Endothelial cell of umbilical vein (primary cell): ENCODE data around the gene NDUFS6. TPM values are rescaled to one million over a fixed set of nuclear protein-coding genes. Genes with fewer than 3 reads are reported as not detected.

Experiments
- BruUV-seq: library from RNA; stranded (reverse); fragments of 400-500 nt; replicated peaks from 2 replicates; lab custom pipeline; 2021; lab: Mats Ljungman, UMichigan
- CTCF ChIA-PET: fragments of 300-600, 350-600 bp; sonication (Branson Sonifier 250); formaldehyde crosslinking; loops from one replicate; lab custom pipeline; 2021; ENCODE audit warnings: antibody characterized with exemption, inconsistent platforms; lab: Charles Lee
- POLR2A ChIA-PET: fragments of 300-600, 350-600 bp; sonication (Branson Sonifier 250); formaldehyde crosslinking; loops from one replicate; lab custom pipeline; 2021; ENCODE audit warnings: antibody characterized with exemption, inconsistent platforms; lab: Charles Lee
- DNase-seq: peaks from one replicate; pipeline ENCODE4 v3.0.0-alpha.2; 2011; ENCODE audit warnings: low read depth, low spot score
- FAIRE-seq: peaks from 2 replicates; lab custom pipeline; 2011; peaks lifted over from hg19 to GRCh38; lab: Jason Lieb, UNC
- H2AFZ ChIP-seq: 2 replicates; pipeline ENCODE4 v1.6.0; 2012; ENCODE audit warnings: low read depth, low read length, control low read depth, inconsistent platforms
- H3K27ac ChIP-seq: 2 replicates; pipeline ENCODE4 v1.5.1; 2011; ENCODE audit warnings: low read depth, mild to moderate bottlenecking, control low read depth, low read length, moderate library complexity; ENCODE audit not compliant: insufficient read depth
- H3K27me3 ChIP-seq, 2 experiments: 2 replicates each; pipeline versions ENCODE4 v1.6.0 to v1.6.1; 2011; ENCODE audit warnings: low read length in 2 of 2, mixed read lengths in 1 of 2; ENCODE audit not compliant: control insufficient read depth in 2 of 2, insufficient read depth in 2 of 2
- H3K36me3 ChIP-seq, 2 experiments: 2 replicates in 1 of 2; 3 replicates in 1 of 2; pipeline ENCODE4 v1.5.1; 2011; ENCODE audit warnings: low read length in 2 of 2, mild to moderate bottlenecking in 1 of 2, moderate library complexity in 1 of 2; ENCODE audit not compliant: control insufficient read depth in 2 of 2, insufficient read depth in 2 of 2; ENCODE audit errors: extremely low read depth in 1 of 2
- H3K4me1 ChIP-seq: 3 replicates; pipeline ENCODE4 v1.5.1; 2011; ENCODE audit warnings: mild to moderate bottlenecking, low read length; ENCODE audit not compliant: control insufficient read depth, insufficient read depth; ENCODE audit errors: extremely low read depth
- H3K4me2 ChIP-seq: 2 replicates; pipeline ENCODE4 v1.6.1; 2011; ENCODE audit warnings: low read length, control low read depth, mixed read lengths; ENCODE audit not compliant: insufficient read depth
- H3K4me3 ChIP-seq, 3 experiments: fragments of 200-600 bp in 1 of 3; sonication (generic), shearing (Covaris generic) in 1 of 3; replicated peaks in 1 of 3; 2 replicates each; pipeline ENCODE4 v1.5.1; 2011 to 2016; ENCODE audit warnings: control low read depth in 3 of 3, low read length in 3 of 3, mild to moderate bottlenecking in 2 of 3, inconsistent platforms in 1 of 3, low read depth in 1 of 3, moderate library complexity in 1 of 3; ENCODE audit not compliant: insufficient read depth in 1 of 3
- H3K79me2 ChIP-seq: 2 replicates; pipeline ENCODE4 v1.6.0; 2012; ENCODE audit warnings: low read length, inconsistent platforms; ENCODE audit not compliant: control insufficient read depth, insufficient read depth
- H3K9ac ChIP-seq: replicated peaks from 2 replicates; pipeline ENCODE3; 2011; ENCODE audit warnings: low read length, control low read depth; ENCODE audit not compliant: insufficient read depth; ENCODE audit errors: extremely low read depth
- H3K9me1 ChIP-seq: replicated peaks from 3 replicates; pipeline ENCODE4 v1.6.0; 2011; ENCODE audit warnings: mild to moderate bottlenecking, low read length; ENCODE audit not compliant: control insufficient read depth, insufficient read depth; ENCODE audit errors: extremely low read depth
- H3K9me3 ChIP-seq: replicated peaks from 2 replicates; pipeline ENCODE4 v1.5.1; 2012; ENCODE audit warnings: low read length, inconsistent platforms; ENCODE audit not compliant: control insufficient read depth, insufficient read depth
- H4K20me1 ChIP-seq: replicated peaks from 2 replicates; pipeline ENCODE3; 2011; ENCODE audit warnings: mild to moderate bottlenecking, low read length; ENCODE audit not compliant: control insufficient read depth, insufficient read depth; ENCODE audit errors: extremely low read depth
- EZH2 ChIP-seq: IDR thresholded peaks from 2 replicates; pipeline ENCODE4 v1.6.1; 2012; ENCODE audit warnings: borderline replicate concordance, low read depth, mild to moderate bottlenecking, moderate library complexity, low read length, inconsistent platforms; ENCODE audit not compliant: severe bottlenecking
- FOS ChIP-seq: IDR thresholded peaks from 2 replicates; pipeline ENCODE4 v1.6.1; 2011; ENCODE audit warnings: mild to moderate bottlenecking, low read length, moderate library complexity, borderline replicate concordance; ENCODE audit not compliant: insufficient read depth
- GATA2 ChIP-seq: IDR thresholded peaks from 2 replicates; pipeline ENCODE4 v1.7.0; 2011; ENCODE audit warnings: low read depth, mild to moderate bottlenecking, moderate library complexity, mixed read lengths, low read length; ENCODE audit not compliant: insufficient read length, insufficient read depth
- JUN ChIP-seq: IDR thresholded peaks from 2 replicates; pipeline ENCODE4 v1.6.1; 2011; ENCODE audit warnings: borderline replicate concordance, low read depth; ENCODE audit not compliant: insufficient read length, insufficient read depth
- MAX ChIP-seq: IDR thresholded peaks from 2 replicates; pipeline ENCODE4 v1.6.1; 2011; ENCODE audit not compliant: insufficient read depth, insufficient read length
- MYC ChIP-seq: IDR thresholded peaks from one replicate; pipeline ENCODE4 v1.6.1; 2011; ENCODE audit warnings: mild to moderate bottlenecking, low read depth, low read length
- POLR2A ChIP-seq: IDR thresholded peaks from 2 replicates; pipeline ENCODE4 v1.6.1; 2012; ENCODE audit warnings: low read depth, mild to moderate bottlenecking, control low read depth, low read length
- POLR2AphosphoS5 ChIP-seq: IDR thresholded peaks from 2 replicates; pipeline ENCODE4 v1.6.1; 2012; ENCODE audit warnings: low read depth, mild to moderate bottlenecking, control low read depth, low read length, moderate library complexity; ENCODE audit not compliant: insufficient read depth
- dilution Hi-C: fragments of 300-500 bp; cut with MboI; formaldehyde crosslinking; loops from one replicate; pipeline ENCODE4 v1.15.0; 2019; ENCODE audit warnings: low sequenced_read_pairs; ENCODE audit not compliant: extremely low pct_ligation_motif_present
- intact Hi-C: fragments of 100-400 bp; cut with micrococcal nuclease; formaldehyde crosslinking; loops from one replicate; pipeline ENCODE4 v1.10.0; 2022
- polyA plus RNA-seq, 4 experiments: library from polyadenylated mRNA; depleted of rRNA in 3 of 4; stranded (reverse) in 3 of 4; unstranded in 1 of 4; fragments of >200 nt; gene quantifications; 2 replicates each; pipeline versions ENCODE4 v1.2.1 to v1.2.3, GENCODE V29; 2011 to 2012; ENCODE audit warnings: missing spikeins in 1 of 4
- total RNA-seq: library from RNA; stranded (reverse); gene quantifications from 2 replicates; pipeline ENCODE4 v1.2.3, GENCODE V29; 2021
- TF ChIP-seq, protein P1 (sequence below), 2 donors: IDR thresholded peaks; 1 replicate in 1 of 2; 2 replicates in 1 of 2; pipeline ENCODE4 v1.5.1; 2011; ENCODE audit warnings: low read length in 2 of 2, mild to moderate bottlenecking in 2 of 2, moderate library complexity in 2 of 2, control low read depth in 1 of 2, inconsistent platforms in 1 of 2, low read depth in 1 of 2; ENCODE audit not compliant: insufficient read depth in 1 of 2; ENCODE audit errors: extremely low read depth in 1 of 2

The NDUFS6 gene
- total and polyA plus RNA-seq, 2 donors (not counting 3 experiments of a cell fraction or from before 2014, with no cell fraction given) = 42.5 to 127 TPM

GRCh38 chr5:1770443-1770802, 30.8 kb upstream of the NDUFS6 start:
- FAIRE-seq (no peak), DNase-seq (no peak)
- no peaks in the 10 kb centered on the region for H3K79me2 ChIP-seq
- no peaks in the 10 kb centered on the region for H3K9me3 ChIP-seq
- no peak overlapping the region for H3K27ac ChIP-seq
- no peaks in the 10 kb centered on the region for H3K4me1 ChIP-seq
- H3K9me1 ChIP-seq = no peaks in the 10 kb centered on the region
- no peaks in the 10 kb centered on the region for H4K20me1 ChIP-seq
- H3K9ac ChIP-seq = no peak overlapping the region
- no peaks in the 10 kb centered on the region for H3K27me3 ChIP-seq
- no TSS peak for BruUV-seq
- H3K36me3 ChIP-seq = no peaks in the 10 kb centered on the region
- intact Hi-C loops (no loop called here), dilution Hi-C loops (no loop called here)
- H2AFZ ChIP-seq = no peak overlapping the region
- ChIA-PET POLR2A (interaction anchor here (0.7 kb wide), 1 partner anchor 19 kb away, joined by 3 read pairs; no protein-coding TSS in a partner anchor), CTCF (no interaction called here)
- no peak overlapping the region for H3K4me3 ChIP-seq
- H3K4me2 ChIP-seq = no peak overlapping the region
- no peak for TF ChIP-seq MAX
- TF ChIP-seq GATA2 = no peak
- no peak for TF ChIP-seq JUN

DNA sequence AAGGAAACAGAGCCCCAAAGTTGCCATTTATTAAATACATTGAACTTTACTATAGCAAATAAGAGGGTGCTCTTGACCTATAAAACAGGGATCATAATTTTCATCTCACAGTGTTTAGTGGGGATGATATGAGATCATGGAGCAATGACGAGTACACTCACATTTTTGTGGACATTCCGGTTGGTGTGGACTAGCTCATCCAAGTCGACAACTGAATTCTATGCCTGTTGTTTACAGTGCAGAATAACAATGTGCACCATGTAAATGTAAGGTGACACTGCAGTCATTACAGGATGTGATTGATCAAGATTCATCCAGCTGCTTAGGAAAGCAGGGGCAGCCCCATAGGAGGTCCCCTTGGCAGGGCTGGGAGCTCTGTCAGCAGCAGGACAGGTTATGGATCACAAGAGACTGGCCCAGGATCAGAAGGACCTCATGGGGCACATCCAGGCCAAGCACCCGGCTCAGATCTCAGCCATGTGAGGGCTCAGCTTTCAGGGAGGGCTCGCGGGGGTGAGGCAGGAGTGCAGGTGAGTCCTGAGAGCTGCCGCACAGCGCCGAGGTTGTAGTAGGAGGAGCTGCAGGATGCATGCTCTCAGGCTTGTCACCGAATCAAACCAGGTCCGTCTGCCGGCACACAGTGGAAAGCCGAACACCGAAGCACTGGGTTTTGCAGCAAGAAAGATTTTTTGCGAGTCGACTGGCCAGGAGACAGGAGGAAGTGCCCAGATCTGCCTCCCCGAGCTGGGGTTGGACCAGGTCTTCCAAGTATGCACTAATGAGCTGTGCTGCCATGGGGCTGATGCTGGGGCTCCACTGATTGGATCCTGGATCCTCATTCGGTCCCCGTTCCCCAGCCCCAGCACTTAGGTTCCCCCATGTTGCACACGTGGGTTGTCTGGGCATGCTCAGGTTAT, 29.8 kb upstream of the NDUFS6 start:
- dilution Hi-C loops (no loop called here), intact Hi-C loops (no loop called here)
- H4K20me1 ChIP-seq = no peaks in the 10 kb centered on the region
- no peak overlapping the region for H3K9ac ChIP-seq
- no peaks in the 10 kb centered on the region for H3K79me2 ChIP-seq
- DNase-seq (no peak), FAIRE-seq (no peak)
- no peak overlapping the region for H3K4me2 ChIP-seq
- TF ChIP-seq, protein P1, sequence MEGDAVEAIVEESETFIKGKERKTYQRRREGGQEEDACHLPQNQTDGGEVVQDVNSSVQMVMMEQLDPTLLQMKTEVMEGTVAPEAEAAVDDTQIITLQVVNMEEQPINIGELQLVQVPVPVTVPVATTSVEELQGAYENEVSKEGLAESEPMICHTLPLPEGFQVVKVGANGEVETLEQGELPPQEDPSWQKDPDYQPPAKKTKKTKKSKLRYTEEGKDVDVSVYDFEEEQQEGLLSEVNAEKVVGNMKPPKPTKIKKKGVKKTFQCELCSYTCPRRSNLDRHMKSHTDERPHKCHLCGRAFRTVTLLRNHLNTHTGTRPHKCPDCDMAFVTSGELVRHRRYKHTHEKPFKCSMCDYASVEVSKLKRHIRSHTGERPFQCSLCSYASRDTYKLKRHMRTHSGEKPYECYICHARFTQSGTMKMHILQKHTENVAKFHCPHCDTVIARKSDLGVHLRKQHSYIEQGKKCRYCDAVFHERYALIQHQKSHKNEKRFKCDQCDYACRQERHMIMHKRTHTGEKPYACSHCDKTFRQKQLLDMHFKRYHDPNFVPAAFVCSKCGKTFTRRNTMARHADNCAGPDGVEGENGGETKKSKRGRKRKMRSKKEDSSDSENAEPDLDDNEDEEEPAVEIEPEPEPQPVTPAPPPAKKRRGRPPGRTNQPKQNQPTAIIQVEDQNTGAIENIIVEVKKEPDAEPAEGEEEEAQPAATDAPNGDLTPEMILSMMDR (IDR thresholded peaks at IDR 0.05; ENCODE audit: extremely low read depth in 1 of 2, insufficient read depth in 1 of 2, low read depth in 1 of 2, low read length in 2 of 2) = no peak
- TF ChIP-seq MAX (no peak), GATA2 (no peak), FOS (no peak), JUN (no peak), POLR2A (no peak), POLR2AphosphoS5 (no peak), EZH2 (no peak), MYC (no peak)
- H3K4me1 ChIP-seq = no peaks in the 10 kb centered on the region
- CTCF ChIA-PET = interaction anchor here (1.4 kb wide), 1 partner anchor 30 kb away, joined by 20 read pairs; the partner anchor contains the start of genes MRPL36 and NDUFS6
- POLR2A ChIA-PET = no interaction called here
- H3K9me1 ChIP-seq = no peaks in the 10 kb centered on the region
- no peaks in the 10 kb centered on the region for H3K9me3 ChIP-seq
- H3K36me3 ChIP-seq = no peaks in the 10 kb centered on the region
- no peak overlapping the region for H3K27ac ChIP-seq
- H2AFZ ChIP-seq = no peak overlapping the region
- BruUV-seq = no TSS peak
- H3K4me3 ChIP-seq = no peak overlapping the region
- H3K27me3 ChIP-seq = peaks cover 0 to 3% of the 10 kb centered on the region in 2 experiments
